ENCODE measurements around the gene BCL2A1.

The BCL2A1 gene

DNA sequence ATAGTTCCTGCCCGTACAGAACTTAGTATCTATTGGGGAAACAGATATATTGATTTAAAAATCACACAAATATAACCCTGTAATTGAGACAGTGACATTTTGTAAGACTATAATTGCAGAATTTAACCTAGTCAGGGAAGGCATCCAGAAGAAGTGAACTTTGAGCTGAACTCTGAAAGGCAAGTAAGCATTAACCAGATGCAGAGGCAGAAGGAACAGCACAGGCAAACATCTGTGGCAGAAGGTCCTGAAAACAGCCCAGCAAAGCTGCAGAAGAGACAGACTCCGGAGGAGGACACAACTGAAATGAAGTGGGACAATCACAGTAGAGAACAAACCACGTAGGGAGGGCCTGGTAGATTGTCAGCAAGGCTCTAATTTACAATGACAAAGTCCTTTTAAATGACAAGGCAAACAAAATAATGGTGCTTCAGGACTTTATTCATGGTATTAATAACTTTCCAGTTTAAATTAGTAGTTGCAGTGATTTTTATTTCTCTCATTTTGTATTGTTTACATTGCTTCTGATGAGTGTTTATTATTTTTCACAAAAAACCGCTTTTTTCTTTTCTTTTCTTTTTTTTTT, 14.5 kb downstream of the BCL2A1 start:
- Histone ChIP-seq H3K27ac (no peak overlapping the region), H3K4me3 (no peak overlapping the region)
- no peak for DNase-seq (ENCODE audit: low spot score)
- TF ChIP-seq, protein P1, sequence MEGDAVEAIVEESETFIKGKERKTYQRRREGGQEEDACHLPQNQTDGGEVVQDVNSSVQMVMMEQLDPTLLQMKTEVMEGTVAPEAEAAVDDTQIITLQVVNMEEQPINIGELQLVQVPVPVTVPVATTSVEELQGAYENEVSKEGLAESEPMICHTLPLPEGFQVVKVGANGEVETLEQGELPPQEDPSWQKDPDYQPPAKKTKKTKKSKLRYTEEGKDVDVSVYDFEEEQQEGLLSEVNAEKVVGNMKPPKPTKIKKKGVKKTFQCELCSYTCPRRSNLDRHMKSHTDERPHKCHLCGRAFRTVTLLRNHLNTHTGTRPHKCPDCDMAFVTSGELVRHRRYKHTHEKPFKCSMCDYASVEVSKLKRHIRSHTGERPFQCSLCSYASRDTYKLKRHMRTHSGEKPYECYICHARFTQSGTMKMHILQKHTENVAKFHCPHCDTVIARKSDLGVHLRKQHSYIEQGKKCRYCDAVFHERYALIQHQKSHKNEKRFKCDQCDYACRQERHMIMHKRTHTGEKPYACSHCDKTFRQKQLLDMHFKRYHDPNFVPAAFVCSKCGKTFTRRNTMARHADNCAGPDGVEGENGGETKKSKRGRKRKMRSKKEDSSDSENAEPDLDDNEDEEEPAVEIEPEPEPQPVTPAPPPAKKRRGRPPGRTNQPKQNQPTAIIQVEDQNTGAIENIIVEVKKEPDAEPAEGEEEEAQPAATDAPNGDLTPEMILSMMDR (IDR thresholded peaks at IDR 0.05): no peak

DNA sequence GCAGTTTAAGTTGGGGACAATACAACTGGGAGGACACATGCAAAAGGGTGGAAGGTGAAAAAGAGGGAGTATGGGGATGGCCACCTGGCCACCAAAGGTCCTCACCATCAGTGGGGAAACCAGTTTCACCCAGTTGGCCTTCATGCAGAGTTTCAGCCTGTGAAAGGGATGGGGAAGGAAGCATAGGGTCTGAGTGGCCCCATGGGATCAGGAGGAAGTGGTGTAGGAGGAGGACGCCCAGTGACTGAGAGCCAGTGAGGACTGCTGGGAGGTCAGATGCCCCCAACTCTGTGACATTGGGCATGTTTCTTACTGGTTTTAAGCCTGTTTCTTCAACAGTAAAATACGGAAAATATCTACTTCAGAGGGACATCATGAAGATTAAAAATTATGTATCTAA, 16.3 kb downstream of the BCL2A1 start:
- no peak overlapping the region for H3K27ac ChIP-seq
- no peak overlapping the region for H3K4me3 ChIP-seq
- TF ChIP-seq, protein P1 (IDR thresholded peaks at IDR 0.05): no peak
- DNase-seq (ENCODE audit: low spot score): no peak

DNA sequence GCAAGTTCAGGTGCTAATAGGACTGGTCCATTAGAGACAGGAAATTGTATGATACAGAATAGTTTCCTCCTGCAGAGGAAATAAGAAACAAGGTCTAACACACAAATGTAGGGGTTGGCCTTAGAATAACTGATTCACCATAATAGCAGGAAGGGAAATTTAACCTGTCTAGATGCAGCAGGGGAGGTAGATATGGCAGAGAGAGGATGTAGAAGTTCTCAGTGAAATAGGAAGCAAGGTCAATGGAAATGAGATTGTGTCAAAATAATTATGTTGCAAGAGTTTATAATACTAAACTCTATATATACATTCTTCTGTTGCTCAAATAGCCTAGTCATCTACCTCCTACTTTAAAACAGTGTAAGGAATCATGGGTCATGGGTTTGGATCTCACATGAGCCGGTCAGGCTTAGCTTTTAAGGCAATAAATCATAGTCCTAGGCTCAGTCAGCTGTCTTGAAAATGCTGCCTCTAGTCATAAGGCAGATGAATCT, 17.0 kb downstream of the BCL2A1 start:
- H3K4me3 ChIP-seq: no peak overlapping the region
- no peak for DNase-seq (ENCODE audit: low spot score)
- H3K27ac ChIP-seq: no peak overlapping the region
- TF ChIP-seq, protein P1 (IDR thresholded peaks at IDR 0.05): no peak

DNA sequence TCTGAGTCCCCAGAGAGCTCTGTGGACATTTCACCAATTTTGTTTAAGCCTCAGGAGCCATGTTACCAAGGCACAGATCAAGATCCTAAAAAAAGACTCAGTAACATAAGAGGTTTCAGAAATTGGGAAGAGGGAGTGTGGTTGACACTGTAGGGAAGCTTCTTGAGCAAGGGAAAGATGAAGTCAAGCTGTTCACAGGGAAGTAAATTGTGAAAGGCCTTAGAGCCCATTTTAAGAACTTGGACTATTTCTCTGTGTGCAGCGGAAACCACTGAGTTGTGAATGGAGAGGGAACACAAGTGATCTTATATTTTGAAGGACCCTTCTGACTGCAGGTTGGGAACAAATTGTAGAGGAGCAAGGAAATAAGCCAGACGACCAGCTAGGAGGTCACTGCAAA, 18.7 kb downstream of the BCL2A1 start:
- no peak for DNase-seq (ENCODE audit: low spot score)
- H3K27ac ChIP-seq: no peak overlapping the region
- no peak overlapping the region for H3K4me3 ChIP-seq
- TF ChIP-seq, protein P1 (IDR thresholded peaks at IDR 0.05): no peak

DNA sequence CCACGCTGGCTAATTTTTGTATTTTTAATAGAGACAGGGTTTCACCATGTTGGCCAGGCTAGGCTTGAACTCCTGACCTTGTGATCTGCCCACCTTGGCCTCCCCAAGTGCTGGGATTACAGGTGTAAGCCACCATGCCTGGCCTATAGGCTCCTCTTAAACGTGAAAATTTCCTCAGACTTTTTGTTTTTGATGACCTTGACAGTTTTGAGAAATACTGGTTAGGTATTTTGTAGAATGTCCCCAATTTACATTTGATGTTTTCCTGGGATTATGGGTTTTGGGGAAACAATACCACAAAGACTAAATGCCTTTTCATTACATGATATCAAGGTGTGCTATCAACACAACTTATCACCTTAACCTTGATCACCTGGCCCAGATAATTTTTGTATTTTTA, 20.7 kb downstream of the BCL2A1 start:
- DNase-seq (ENCODE audit: low spot score): no peak
- TF ChIP-seq, protein P1 (IDR thresholded peaks at IDR 0.05): no peak
- Histone ChIP-seq H3K4me3 (no peak overlapping the region), H3K27ac (no peak overlapping the region)

DNA sequence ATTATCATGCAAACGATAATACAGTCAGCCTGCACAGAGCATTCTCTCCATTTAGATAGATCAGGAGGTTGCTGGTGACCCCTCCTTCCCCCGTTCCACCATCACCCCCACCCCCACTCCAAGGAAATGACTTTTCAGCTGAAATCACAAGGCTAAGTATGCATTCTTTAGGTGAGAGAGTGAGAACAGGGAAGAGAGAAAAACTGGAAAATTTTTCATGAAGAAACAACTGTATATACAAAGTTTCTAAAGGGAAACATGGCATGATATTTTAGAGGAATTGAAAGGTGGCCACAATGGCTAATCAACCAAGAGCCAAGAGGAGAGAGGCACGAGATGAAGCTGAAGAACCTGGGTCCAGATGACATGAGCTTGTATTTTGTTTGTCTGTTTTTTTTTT, 22.2 kb downstream of the BCL2A1 start:
- TF ChIP-seq, protein P1 (IDR thresholded peaks at IDR 0.05): no peak
- no peak overlapping the region for H3K4me3 ChIP-seq
- H3K27ac ChIP-seq: no peak overlapping the region
- DNase-seq (ENCODE audit: low spot score): no peak

DNA sequence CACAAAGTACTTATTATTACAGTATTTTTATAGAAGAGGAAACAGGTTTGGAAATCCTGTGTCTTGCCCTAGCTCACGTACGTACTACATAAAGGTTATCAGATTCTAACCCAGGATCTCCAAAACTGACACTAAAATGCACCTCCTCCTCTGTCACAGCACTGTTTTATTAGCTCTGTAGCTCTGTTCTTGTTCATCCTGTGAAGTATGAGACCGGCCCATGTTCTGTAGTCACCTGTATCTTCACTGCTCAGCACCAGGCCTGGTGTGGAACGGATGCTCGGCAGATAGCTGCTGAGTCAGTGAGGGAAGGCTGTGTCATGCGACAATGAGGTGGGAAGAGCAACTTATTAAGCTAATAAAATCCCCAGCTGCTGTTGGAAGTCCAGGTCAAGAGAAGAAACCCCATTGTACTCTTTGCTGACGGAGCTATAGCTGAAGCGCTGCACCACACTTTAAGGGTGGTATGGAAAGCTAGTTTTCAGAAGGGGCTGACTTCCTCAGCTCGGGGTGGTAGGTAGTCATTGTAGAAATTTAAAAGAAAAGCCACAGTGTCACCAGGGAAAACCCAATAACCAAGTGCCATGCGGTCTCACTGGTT, 22.8 kb downstream of the BCL2A1 start:
- Histone ChIP-seq H3K27ac (no peak overlapping the region), H3K4me3 (no peak overlapping the region)
- TF ChIP-seq, protein P1 (IDR thresholded peaks at IDR 0.05): no peak
- DNase-seq (ENCODE audit: low spot score): no peak
